Cardiac fibroblast (primary cell): ENCODE results near the gene LTBP1.
"Not testable (repeated sequence)": the region's sequence is repeated elsewhere in the genome, so short reads cannot be mapped to it uniquely, and the experiment has no call there.

Source experiments
- DNase-seq, 2 donors: peaks; one replicate each; pipeline versions ENCODE4 v3.0.0 to v3.0.0-alpha.2; 2010; ENCODE audit warnings: low read depth in 2 of 2
- H3K4me3 ChIP-seq, 2 donors: replicated peaks in 1 of 2; 1 replicate in 1 of 2; 2 replicates in 1 of 2; pipeline ENCODE4 v1.5.1; 2011; ENCODE audit warnings: low read depth in 2 of 2, low read length in 2 of 2, mild to moderate bottlenecking in 2 of 2, moderate library complexity in 1 of 2
- TF ChIP-seq, protein P1 (sequence below): IDR thresholded peaks from one replicate; pipeline ENCODE4 v1.5.1; 2011; ENCODE audit warnings: low read depth, mild to moderate bottlenecking, low read length, inconsistent platforms

LTBP1 gene

DNA sequence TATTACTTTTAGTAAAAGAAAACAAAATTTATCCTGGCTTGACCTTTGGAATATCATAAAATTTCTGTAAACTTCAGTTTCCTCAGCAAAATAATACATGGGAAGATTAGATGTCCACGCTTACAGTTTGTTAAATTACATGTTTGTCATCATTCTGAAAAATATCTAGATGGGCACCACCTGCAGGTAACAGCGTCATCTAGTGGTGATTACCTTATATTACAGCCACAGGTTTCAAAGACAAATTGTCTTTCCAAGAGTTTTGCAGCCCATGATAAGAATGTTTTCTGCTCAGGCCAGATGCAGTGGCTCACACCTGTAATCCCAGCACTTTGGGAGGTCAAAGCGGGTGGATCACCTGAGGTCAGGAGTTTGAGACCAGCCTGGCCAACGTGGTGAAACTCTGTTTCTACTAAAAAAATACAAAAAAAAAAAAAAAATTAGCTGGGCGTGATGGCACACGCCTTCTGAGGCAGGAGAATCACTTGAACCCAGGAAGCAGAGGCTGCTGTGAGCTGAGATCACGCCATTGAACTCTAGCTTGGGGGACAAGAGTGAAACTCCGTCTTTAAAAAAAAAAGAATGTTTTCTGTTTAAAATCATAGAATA is 433.4 kb downstream of the LTBP1 start:
- DNase-seq = peak in 1 of 2 donors; percentile 50
- TF ChIP-seq, protein P1, sequence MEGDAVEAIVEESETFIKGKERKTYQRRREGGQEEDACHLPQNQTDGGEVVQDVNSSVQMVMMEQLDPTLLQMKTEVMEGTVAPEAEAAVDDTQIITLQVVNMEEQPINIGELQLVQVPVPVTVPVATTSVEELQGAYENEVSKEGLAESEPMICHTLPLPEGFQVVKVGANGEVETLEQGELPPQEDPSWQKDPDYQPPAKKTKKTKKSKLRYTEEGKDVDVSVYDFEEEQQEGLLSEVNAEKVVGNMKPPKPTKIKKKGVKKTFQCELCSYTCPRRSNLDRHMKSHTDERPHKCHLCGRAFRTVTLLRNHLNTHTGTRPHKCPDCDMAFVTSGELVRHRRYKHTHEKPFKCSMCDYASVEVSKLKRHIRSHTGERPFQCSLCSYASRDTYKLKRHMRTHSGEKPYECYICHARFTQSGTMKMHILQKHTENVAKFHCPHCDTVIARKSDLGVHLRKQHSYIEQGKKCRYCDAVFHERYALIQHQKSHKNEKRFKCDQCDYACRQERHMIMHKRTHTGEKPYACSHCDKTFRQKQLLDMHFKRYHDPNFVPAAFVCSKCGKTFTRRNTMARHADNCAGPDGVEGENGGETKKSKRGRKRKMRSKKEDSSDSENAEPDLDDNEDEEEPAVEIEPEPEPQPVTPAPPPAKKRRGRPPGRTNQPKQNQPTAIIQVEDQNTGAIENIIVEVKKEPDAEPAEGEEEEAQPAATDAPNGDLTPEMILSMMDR = peak; percentile 76

DNA sequence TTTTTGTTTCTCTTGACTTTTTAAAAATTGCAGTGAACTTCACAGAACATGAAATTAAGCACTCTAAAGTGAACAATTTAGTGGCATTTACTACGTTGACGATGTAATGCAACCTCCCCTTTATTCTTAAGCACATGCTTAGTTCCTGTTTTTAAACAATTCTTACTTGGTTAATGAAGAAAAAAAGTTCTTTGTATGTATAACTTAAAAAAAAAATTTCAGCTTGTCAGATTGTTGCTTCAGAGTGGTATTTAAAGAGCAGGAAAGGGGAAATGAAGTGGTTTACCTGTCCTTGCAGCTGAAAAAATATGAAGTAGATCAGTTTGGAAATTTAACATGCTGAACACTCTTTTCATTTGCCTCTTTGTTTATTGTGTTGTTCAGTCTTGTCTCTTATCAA is 434.0 kb downstream of the LTBP1 start:
- TF ChIP-seq, protein P1 = no peak
- DNase-seq = no peak
- no peak overlapping the region for H3K4me3 ChIP-seq

More for the DNA sequence above, 433.4 kb downstream of the LTBP1 start:
- no peak overlapping the region for H3K4me3 ChIP-seq

DNA sequence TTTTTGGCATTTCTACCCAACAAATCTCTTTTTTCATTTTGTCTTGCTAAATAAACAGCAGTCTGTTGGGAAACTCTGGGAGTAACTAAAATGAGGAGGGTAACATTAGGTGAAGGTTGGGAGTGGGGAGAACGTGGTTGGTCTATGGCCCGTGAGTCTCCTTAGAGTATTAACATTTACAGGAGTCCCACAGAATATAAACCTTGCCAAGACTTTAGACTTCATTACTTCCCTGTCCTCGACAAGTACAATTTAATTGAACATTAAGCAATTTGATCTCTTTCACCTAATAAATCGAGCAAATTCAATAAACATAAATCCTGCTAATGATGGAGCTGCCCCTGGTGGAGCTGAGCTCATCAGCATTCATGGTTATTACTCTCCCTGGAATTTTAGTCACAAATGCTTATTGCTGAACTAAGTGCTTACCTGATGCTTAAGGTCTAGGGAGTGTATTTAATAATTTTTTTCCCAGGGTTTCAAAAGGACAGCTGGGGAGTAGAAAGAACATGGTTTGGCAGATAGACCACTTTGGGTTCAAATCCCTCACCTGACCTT is 434.6 kb downstream of the LTBP1 start:
- DNase-seq = no peak
- no peak overlapping the region for H3K4me3 ChIP-seq
- TF ChIP-seq, protein P1 = no peak

DNA sequence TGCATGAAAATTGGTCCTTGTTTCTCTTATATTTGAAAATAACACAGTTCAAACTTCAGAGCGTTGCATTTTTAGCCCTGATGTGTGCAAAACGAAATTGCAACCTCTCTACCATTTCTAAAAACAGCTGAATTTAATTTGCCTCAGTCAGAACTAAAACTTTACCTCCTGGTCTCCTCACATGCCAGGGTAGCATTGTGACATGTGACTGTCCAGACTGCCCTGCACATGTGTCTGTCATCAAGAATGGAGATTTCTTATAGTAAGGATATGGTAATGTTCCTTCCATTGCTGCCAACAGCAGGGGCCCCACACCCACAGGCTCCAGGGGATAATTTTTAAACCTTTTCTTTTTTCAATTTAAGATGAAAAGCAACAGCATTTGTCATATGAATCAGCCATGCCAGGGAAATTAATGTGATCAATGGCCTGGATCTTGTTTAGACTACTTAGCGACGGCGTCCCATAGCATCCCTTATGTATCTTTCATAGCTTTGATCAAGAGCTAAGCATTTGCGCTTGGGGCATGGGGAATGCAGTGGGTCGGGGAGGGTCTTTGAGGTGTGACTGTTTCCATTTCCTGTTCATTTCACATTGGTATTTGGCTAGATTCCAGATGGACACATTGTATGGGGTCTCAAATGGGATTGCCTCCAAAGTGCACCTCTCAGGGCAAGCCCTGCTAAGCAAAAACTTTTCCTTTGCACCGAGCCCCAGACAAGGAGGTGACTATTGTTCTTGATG is 437.3 kb downstream of the LTBP1 start:
- TF ChIP-seq, protein P1 = no peak
- no peak overlapping the region for H3K4me3 ChIP-seq
- DNase-seq = no peak

DNA sequence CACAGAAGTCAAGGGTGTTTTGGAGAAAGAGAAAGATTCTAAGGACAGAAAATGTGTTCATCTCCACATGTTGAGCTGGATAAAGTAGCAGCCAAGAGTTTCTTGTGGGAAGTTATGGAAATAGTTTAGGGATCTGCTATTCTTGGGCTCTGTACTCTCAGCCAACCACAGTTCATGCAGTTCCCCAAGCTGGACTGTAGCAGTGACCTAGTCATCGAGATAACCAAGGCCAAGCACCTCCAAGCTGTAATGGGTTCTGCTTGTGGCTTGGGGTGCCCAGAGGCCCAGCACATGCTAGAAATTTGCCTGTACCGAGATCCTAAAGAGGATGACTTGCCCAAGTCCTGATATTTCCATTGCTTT is 437.8 kb downstream of the LTBP1 start:
- no peak for DNase-seq
- no peak overlapping the region for H3K4me3 ChIP-seq
- TF ChIP-seq, protein P1 = no peak

DNA sequence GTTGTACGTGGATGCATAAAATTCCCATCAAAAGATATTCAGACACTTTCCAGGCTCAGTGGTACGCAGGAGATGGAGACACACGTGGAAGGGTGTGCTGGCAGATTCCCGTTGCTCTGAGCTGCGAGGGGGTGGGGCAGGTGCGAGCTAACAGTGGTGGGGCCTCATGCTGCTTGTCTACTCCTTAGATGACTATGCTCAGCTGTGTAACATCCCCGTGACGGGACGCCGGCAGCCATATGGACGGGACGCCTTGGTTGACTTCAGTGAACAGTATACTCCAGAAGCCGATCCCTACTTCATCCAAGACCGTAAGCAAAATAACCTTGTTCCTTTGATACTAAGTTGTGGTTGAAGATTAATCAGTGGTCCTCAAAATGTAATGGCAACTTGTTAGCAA is 442.2 kb downstream of the LTBP1 start:
- TF ChIP-seq, protein P1 = no peak
- no peak overlapping the region for H3K4me3 ChIP-seq
- DNase-seq = no peak

DNA sequence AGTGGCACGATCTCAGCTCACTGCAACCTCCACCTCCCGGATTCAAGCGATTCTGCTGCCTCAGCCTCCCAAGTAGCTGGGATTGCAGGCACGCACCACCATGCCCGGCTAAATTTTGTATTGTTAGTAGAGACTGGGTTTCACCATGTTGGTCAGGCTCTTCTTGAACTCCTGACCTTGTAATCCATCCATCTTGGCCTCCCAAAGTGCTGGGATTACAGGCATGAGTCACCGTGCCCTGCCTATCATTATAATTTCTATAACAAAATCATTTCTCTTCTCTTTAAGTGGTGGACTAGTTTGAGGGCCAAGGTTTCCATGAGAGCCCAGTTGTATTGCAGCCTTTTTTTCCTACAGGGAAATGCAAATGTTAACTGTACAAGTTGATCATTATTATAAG is 442.9 kb downstream of the LTBP1 start:
- DNase-seq = not testable (repeated sequence)

More for the DNA sequence above, 442.9 kb downstream of the LTBP1 start:
- H3K4me3 ChIP-seq = not testable (repeated sequence)
